GM10847 (cell line): ENCODE results near the gene NGB.

Experiments used
- POLR2A ChIP-seq: IDR thresholded peaks from 2 replicates; pipeline ENCODE4 v1.6.1; 2011; ENCODE audit not compliant: insufficient read length; ENCODE audit errors: extremely low read depth

NGB gene

DNA sequence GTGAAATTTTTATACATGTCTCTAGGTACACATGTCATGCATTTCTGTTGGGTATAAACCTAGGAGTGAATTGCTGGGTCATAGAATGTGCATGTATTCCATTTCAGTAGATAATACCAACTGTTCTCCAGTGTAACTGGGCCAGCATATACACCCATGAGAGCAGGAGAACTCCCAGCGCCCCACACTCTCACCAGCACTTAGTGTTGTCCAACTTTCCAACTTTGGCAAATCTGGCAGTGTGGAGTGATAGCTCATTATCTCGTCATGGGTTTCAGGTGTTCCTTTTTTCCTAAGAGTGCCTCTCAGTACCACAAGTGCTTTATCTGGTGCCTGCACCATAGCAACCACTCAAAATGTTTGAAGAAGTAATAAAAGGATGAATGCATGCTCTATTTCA, 40.1 kb downstream of the NGB start:
- no peak for TF ChIP-seq POLR2A

- TF ChIP-seq POLR2A = no peak
Measured at GRCh38 chr14:77228056-77228455, 43.0 kb downstream of the NGB start.

- TF ChIP-seq POLR2A = no peak
Measured at GRCh38 chr14:77225892-77226557, 45.0 kb downstream of the NGB start.

- no peak for TF ChIP-seq POLR2A
Measured at GRCh38 chr14:77225254-77225653, 45.8 kb downstream of the NGB start.

- no peak for TF ChIP-seq POLR2A
Measured at GRCh38 chr14:77224212-77224611, 46.8 kb downstream of the NGB start.

GRCh38 chr14:77222546-77223225, 48.3 kb downstream of the NGB start:
- no peak for TF ChIP-seq POLR2A

GRCh38 chr14:77221241-77221871, 49.6 kb downstream of the NGB start:
- no peak for TF ChIP-seq POLR2A

- TF ChIP-seq POLR2A = no peak
Measured at GRCh38 chr14:77220246-77221017, 50.6 kb downstream of the NGB start.

GRCh38 chr14:77219591-77219990, 51.4 kb downstream of the NGB start:
- no peak for TF ChIP-seq POLR2A

DNA sequence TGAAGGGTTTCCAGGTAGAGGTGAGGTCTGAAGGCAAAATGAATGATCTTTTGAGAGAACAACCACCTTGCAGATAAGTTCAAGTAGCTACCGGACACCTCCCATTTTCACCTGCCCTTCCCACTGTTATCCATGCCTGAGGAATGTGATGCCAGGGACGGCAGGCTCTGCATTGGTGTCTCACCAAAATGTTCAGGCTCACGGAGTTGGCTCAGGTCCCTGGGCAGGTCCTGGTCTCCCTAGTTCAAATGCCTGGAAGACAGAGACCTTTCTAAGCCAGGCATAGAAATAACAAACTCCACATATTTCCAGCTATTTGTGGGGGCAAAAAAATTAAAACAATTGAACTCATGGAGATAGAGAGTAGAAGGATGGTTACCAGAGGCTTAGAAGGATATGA, 53.5 kb downstream of the NGB start:
- no peak for TF ChIP-seq POLR2A
